HG02610 (cell line): ENCODE measurements around the gene BPTF.
"Not testable (repeated sequence)": the region's sequence is repeated elsewhere in the genome, so short reads cannot be mapped to it uniquely, and the experiment has no call there.

Source experiments
- ATAC-seq: cut with Tn5 transposase; IDR thresholded peaks from one replicate; pipeline ENCODE4 v1.9.1; 2021; ENCODE audit warnings: mild to moderate bottlenecking, moderate library complexity; ENCODE audit not compliant: unreplicated experiment

The BPTF gene

DNA sequence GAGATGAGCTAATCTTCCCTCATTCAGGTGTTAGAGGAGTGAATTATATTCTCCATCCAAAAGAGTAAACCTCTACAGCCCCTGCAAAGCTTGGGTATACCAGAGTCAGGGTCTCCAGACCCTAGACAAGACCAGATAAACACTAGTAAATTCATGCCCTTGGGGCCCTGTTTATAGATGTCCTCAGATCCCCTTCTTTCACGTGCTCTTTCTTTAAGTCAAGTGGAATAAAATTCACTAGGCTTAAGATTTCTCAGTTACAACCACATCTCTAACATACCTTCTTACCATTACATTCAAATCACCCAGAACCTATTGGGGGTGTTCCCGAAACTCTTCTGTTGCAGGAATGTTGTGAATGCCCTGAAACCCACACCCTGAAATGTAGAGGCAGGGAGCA lies 173.2 kb downstream of the BPTF start:
- no peak for ATAC-seq

DNA sequence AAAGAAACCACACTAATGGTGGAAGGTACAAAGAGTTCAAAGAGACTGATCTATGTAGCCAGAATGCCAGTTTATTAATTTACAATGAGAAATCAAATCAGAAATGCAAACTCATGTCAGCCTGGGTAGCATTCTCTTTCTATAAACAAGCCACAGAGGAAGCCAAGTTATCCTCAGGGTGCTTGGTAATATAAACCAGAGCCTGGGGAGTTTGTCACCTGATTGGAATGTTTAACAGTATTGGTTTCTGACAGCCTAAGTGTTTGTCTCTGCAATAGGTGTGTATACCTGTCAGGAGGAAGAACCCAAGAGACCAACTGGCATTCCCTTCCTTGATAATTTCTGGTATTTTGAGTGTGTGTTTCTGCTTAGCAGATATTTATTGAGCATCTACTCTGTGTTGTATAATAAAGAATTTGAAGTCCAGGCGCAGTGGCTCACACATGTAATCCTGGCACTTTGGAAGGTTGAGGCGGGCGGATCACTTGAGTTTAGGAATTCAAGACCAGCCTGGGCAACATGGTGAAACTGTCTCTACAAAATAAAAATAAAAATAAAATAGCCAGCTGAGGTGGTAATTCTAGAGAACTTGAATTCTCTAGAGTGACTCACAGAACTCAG lies 174.1 kb downstream of the BPTF start:
- ATAC-seq = no peak

- no peak for ATAC-seq
These were observed 178.9 kb downstream of the BPTF start for GRCh38 chr17:68004201-68004600.

- no peak for ATAC-seq
These were observed 181.5 kb downstream of the BPTF start for GRCh38 chr17:68006797-68007196.

DNA sequence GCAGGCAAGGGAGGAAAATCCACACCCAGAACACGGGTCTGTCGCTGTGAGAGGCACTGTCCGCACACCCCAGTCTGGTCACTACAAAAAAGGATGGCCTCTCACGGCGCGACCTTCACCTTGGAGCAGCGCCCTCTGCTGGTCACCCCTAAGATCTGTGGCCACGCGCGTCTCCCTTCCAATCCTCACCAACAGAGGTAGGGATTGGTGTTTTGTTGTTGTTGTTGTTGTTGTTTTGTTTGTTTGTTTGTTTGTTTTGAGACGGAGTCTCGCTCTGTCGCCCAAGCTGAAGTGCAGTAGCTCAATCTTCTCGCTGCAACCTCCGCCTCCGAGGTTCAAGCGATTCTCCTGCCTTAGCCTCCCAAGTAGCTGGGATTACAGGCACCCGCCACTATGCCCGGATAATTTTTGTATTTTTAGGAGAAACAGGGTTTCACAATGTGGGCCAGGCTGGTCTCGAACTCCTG lies 185.9 kb downstream of the BPTF start:
- ATAC-seq = peak; percentile 46

GRCh38 chr17:68013385-68013784 lies 188.1 kb downstream of the BPTF start:
- no peak for ATAC-seq

GRCh38 chr17:68015081-68015723 lies 189.9 kb downstream of the BPTF start:
- no peak for ATAC-seq

DNA sequence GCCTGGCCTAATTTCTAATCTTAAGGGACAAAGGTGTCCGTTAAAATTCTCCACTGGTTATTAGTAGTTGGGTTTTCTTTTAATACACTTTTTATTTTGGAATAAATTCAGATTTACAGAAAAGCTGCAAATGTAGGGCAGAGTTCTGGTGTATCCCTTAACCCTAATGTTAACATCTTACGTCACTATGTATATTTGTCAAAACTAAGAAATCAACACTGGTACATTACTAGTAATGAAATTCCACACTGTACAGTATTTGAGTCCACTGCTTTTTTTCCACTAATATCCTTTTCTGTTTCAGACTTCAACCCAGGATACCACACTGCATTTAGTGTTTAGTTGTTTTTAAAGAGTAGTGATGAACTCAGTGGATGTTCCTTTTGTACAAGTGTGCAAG lies 191.5 kb downstream of the BPTF start:
- ATAC-seq = no peak

GRCh38 chr17:68018493-68018892 lies 193.2 kb downstream of the BPTF start:
- ATAC-seq = not testable (repeated sequence)

- no peak for ATAC-seq
These were observed 194.0 kb downstream of the BPTF start for GRCh38 chr17:68019336-68019674.

DNA sequence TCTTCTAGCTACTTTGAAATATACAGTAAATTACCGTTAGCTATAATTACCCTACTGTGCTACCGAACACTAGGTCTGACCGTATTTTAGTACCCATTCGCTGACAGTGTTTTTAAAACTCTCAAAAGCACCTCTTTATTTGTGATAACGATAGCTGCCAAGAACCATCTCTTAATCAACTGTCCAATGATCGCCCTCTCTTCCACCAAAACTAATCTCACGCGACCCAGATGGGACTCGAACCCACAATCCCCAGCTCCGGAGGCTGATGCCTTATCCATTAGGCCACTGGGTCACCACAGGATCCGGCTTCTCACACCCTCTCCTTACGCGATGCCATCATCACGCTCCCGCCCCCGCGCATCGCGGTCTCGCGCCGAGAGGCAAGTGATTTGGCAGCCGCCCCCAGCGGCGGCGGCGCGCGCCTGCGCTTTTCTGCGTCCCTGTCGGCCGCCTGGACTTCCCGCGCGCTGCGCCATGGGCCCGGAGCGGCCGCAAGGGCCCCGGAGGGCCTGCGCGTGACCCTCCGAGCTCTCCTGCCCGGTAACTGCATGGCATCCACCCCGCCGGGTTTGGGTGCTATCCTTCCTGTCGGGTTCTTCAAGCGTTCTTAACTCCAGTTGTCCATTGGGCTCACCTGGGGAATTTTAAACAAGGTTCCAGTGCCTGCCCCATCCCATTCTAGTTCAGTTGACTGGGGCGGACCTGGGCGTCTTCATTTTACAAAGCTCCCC lies 194.5 kb downstream of the BPTF start:
- peak; percentile 89 for ATAC-seq

DNA sequence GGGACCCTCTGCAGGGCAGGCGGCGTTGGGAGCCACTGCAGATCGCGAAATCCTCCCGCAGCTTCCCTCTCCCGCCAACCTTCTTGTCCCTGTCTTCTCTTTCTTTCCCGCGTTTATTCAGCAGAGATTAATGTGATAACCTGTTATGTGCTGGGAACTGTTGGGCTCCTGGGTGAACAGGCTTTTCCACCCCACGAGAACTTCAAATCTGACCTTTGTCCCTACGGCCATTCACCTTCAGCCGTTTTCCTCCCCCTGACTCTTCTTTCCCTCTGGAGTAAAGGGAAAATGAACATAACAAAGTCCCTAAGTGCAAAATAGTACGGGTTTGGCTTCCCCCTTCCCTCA lies 195.1 kb downstream of the BPTF start:
- peak; percentile 1 for ATAC-seq

GRCh38 chr17:68020791-68021190 lies 195.5 kb downstream of the BPTF start:
- not testable (repeated sequence) for ATAC-seq

- no peak for ATAC-seq
These were observed 196.7 kb downstream of the BPTF start for GRCh38 chr17:68021963-68022362.

GRCh38 chr17:68022547-68022946 lies 197.2 kb downstream of the BPTF start:
- ATAC-seq = not testable (repeated sequence)

GRCh38 chr17:68029512-68030215 lies 204.4 kb downstream of the BPTF start:
- ATAC-seq = no peak
